GM10266 (cell line): ENCODE results near the gene SOX13.

Experiments
- DNase-seq: peaks from one replicate; pipeline ENCODE4 v3.0.0; 2012; ENCODE audit errors: extremely low spot score
- TF ChIP-seq, protein P1 (sequence below): IDR thresholded peaks from 2 replicates; pipeline ENCODE4 v1.5.1; 2012; ENCODE audit warnings: mild to moderate bottlenecking, low read depth; ENCODE audit not compliant: control insufficient read depth, insufficient read depth; ENCODE audit errors: missing control alignments

Gene SOX13

DNA sequence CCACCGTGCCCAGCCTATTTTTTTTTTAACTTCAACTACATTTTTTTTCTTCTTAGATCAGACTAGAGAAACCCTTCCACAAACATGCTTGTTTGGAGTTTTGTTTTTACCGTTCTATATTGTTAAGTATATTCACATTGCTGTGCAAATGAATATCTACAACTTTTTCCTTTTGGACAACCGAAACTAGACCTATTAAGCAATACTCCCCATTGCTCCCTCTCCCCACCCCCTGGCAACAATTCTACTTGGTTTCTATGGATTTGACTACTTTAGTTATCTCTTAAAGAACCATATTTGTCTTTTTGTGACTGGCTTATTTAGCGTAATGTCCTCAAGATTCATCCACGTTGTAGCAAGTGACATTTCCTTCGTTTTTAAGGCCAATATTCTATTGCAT lies 59.8 kb downstream of the SOX13 start:
- no peak for DNase-seq
- TF ChIP-seq, protein P1, sequence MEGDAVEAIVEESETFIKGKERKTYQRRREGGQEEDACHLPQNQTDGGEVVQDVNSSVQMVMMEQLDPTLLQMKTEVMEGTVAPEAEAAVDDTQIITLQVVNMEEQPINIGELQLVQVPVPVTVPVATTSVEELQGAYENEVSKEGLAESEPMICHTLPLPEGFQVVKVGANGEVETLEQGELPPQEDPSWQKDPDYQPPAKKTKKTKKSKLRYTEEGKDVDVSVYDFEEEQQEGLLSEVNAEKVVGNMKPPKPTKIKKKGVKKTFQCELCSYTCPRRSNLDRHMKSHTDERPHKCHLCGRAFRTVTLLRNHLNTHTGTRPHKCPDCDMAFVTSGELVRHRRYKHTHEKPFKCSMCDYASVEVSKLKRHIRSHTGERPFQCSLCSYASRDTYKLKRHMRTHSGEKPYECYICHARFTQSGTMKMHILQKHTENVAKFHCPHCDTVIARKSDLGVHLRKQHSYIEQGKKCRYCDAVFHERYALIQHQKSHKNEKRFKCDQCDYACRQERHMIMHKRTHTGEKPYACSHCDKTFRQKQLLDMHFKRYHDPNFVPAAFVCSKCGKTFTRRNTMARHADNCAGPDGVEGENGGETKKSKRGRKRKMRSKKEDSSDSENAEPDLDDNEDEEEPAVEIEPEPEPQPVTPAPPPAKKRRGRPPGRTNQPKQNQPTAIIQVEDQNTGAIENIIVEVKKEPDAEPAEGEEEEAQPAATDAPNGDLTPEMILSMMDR = no peak

DNA sequence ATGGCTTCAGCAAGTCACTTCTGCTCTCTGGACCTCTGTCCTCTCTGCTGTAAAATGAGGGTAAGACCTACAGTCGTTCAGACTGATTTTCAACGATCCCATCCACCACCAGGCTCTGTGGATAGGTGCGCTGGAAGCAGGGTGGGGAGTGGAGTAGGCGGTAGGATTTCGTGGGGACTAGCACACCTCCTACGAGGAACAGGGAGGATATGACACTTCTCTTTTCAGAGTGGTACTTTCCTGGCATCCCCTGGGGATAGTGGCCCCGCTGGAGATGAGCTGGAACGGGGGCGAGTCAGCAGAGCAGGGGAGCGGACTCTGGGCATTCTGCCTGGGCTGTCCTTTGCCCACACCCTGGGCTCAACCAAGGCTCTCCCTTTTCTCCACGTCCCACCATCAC lies 61.2 kb downstream of the SOX13 start:
- TF ChIP-seq, protein P1 = no peak

DNA sequence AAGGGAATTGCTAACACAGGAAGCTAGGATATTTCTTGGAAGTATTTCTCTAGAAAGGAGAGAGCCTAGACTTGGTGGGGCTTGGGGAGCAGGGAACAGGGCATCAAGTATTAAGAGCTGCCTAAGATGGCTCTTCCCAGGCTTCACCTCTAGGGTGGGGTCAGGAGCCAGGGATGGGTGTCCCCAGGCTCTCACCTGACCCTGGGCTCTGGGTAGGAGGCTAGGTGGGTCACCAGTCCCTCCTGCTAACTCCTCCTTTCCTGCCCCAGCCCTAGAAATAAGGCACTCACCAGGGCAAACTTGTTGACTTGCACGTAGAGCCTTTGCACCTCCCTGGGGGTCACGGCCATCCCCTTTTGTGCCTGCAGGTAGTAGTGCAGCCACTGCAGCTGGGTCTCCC lies 63.9 kb downstream of the SOX13 start:
- TF ChIP-seq, protein P1 = no peak
- DNase-seq = no peak

More for the DNA sequence above, 61.2 kb downstream of the SOX13 start:
- DNase-seq = no peak

DNA sequence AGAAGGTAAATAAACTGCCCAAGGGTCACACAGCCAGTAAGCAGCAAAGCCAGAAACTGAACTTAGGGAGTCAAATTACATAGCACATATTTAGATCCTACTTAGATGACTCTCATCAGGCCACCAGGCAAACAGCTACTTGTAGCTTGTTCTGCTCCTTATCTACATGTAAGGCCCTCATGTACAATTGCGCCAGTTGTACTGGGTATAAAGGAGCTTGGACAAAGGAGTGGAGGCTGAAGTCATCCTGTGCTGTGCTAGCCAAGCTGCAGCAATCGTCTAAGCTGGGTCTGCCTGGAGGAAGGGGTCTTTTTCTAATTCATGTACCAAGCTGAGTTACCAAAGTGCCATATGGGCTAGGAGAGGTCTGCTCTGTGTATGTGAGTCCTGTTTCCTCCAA lies 66.2 kb downstream of the SOX13 start:
- TF ChIP-seq, protein P1 = no peak
- no peak for DNase-seq

DNA sequence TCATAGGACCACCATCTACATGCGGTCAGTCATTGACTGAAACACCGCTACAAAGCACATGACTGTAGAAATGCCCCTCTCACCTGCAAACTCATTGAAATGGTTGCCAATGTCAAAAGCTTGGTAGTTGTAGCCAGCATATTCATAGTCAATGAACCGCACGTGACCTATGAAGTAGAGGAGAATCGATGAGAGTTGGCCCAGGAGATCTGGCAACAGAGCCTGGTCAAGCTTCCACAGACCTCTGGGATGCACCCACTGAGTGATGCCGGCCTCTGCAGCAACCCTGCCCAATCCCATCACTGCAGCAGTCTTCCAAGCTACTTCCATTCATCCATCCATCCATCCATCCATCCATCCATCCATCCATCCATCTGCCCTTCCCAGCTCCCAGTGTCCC lies 67.0 kb downstream of the SOX13 start:
- DNase-seq = no peak
- TF ChIP-seq, protein P1 = no peak

DNA sequence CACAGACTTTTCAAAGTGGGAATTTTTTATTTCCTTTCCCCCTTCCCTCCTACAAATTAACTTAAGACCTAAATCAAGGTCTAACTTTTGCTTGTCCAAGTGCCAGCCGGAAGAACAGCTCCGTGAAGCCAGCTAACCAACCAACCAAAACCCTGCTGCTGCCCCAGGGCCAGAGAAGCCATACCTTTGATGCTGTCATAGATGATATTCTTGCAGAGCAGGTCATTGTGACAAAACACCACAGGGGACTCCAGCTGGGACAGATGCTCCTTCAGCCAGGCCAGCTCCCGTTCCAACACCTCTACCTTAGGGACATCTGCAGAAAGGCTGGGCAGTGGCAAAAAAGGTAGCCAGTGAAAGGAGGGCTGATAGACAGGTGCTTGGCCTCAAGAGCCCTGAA lies 68.2 kb downstream of the SOX13 start:
- TF ChIP-seq, protein P1 = no peak
- DNase-seq = no peak

DNA sequence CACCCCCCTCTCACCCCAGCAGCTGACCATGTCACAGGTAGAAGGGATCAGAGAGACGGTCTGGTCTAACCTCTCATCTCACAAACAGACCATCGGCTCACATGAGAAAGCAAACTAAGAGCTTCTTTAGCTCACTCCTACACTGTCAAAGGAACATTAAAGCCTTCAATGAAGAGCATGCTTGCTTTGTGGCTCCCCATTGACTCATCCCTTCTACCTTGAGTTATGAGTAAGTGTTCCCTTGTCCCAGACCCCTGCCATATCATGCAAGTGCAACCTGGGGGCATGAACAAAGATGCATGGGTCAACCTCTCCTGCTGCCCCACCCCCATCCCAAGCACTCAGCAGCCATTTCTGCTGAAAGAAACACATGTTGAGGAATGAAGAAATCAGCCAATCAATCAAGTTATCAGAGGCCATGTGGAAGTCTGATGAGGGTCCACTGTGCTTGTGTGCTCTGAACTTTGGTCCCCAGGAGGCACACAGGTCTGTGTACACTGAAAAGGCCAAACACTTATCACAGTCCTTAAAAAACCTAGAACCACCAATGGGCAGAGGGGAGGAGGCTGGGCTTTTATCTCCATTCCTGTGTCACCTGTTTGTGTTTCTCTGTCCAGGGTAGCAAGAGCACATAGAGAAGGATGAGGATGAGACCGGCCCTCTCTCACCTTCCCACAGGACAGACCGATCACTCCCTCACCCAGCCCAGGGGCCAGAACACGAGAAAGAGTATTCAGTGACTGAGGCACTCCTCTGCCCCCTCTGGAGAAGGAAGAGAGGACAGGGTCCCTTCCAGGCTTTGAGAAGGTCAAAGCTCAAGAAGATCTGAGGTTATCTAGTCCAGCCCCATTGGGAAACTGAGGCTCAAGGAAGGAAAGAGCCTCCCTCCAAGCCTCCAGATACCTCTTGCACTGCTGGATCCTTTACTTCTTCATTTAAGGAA lies 69.4 kb downstream of the SOX13 start:
- DNase-seq = no peak
- TF ChIP-seq, protein P1 = no peak
